Osteoblast (primary cell): ENCODE data around the gene MRPL23. TPM values are rescaled to one million over a fixed set of nuclear protein-coding genes. Genes with fewer than 3 reads are reported as not detected.

Source experiments
- DNase-seq: peaks from one replicate; pipeline ENCODE4 v3.0.0; 2011; ENCODE audit warnings: low spot score, mixed read lengths; ENCODE audit not compliant: insufficient read length; ENCODE audit errors: missing footprints
- H2AFZ ChIP-seq: 2 replicates; pipeline ENCODE4 v1.6.0; 2011; ENCODE audit warnings: mild to moderate bottlenecking, low read length
- H3K27ac ChIP-seq: 2 replicates; pipeline ENCODE4 v1.5.1; 2011; ENCODE audit warnings: mild to moderate bottlenecking, low read depth, low read length, moderate library complexity
- H3K27me3 ChIP-seq: 2 replicates; pipeline ENCODE4 v1.6.0; 2012; ENCODE audit warnings: mild to moderate bottlenecking, control low read depth, inconsistent platforms, low read length, moderate library complexity; ENCODE audit not compliant: insufficient read depth
- H3K36me3 ChIP-seq: 2 replicates; pipeline ENCODE4 v1.5.1; 2011; ENCODE audit warnings: mild to moderate bottlenecking, low read length, control low read depth, moderate library complexity; ENCODE audit not compliant: insufficient read depth
- H3K4me1 ChIP-seq: 2 replicates; pipeline ENCODE4 v1.5.1; 2011; ENCODE audit warnings: mild to moderate bottlenecking, low read length, control low read depth, moderate library complexity; ENCODE audit not compliant: insufficient read depth
- H3K4me2 ChIP-seq: 2 replicates; pipeline ENCODE4 v1.6.0; 2011; ENCODE audit warnings: mild to moderate bottlenecking, low read length; ENCODE audit not compliant: insufficient read depth
- H3K4me3 ChIP-seq: fragments of 200-600 bp; sonication (generic); 3 replicates; pipeline ENCODE4 v1.5.1; 2012; ENCODE audit warnings: mild to moderate bottlenecking, low read length, inconsistent platforms; ENCODE audit not compliant: insufficient read depth
- H3K79me2 ChIP-seq: 2 replicates; pipeline ENCODE4 v1.6.0; 2012; ENCODE audit warnings: mild to moderate bottlenecking, low read length, control low read depth, inconsistent platforms; ENCODE audit not compliant: insufficient read depth
- H3K9me3 ChIP-seq: 2 replicates; pipeline ENCODE4 v1.5.1; 2011; ENCODE audit warnings: low read depth, low read length, control low read depth
- H4K20me1 ChIP-seq: 2 replicates; pipeline ENCODE4 v1.6.0; 2012; ENCODE audit warnings: mild to moderate bottlenecking, low read length, control low read depth; ENCODE audit not compliant: insufficient read depth
- total RNA-seq: library from RNA; depleted of rRNA; stranded (reverse); fragments of >200 nt; gene quantifications from 2 replicates; pipeline ENCODE4 v1.2.3, GENCODE V29; 2012
- TF ChIP-seq, protein P1 (sequence below): IDR thresholded peaks from 2 replicates; pipeline ENCODE4 v1.5.1; 2011; ENCODE audit warnings: mild to moderate bottlenecking, low read depth, low read length, moderate library complexity; ENCODE audit errors: extremely low read depth

Gene MRPL23
- total RNA-seq, 1 donor = 94.5 TPM

DNA sequence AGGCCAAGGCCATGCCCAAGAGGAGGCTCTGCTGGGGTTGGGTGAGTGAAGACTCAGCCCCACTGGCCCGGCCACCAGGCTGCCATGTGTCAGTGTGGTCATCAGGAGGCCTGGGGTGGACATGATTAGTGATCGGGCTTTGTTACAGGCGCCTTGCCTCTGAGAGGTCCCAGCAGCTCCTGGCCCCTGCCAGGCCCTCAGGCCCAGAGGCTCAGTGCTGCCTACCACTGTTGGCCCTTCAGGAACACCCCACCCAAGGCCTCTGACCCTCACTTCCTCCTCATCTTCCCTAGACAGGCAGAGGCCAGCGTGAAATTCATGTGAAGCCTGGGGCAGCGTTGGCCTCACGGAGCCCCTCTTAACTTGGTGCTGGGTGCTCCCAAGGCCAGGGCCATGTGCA lies 2.2 kb downstream of the MRPL23 start:
- H3K36me3 ChIP-seq = no peaks in the 10 kb centered on the region
- no peak overlapping the region for H3K4me3 ChIP-seq
- no peak overlapping the region for H3K27ac ChIP-seq
- no peak overlapping the region for H3K4me2 ChIP-seq
- no peaks in the 10 kb centered on the region for H3K27me3 ChIP-seq
- DNase-seq = no peak
- TF ChIP-seq, protein P1, sequence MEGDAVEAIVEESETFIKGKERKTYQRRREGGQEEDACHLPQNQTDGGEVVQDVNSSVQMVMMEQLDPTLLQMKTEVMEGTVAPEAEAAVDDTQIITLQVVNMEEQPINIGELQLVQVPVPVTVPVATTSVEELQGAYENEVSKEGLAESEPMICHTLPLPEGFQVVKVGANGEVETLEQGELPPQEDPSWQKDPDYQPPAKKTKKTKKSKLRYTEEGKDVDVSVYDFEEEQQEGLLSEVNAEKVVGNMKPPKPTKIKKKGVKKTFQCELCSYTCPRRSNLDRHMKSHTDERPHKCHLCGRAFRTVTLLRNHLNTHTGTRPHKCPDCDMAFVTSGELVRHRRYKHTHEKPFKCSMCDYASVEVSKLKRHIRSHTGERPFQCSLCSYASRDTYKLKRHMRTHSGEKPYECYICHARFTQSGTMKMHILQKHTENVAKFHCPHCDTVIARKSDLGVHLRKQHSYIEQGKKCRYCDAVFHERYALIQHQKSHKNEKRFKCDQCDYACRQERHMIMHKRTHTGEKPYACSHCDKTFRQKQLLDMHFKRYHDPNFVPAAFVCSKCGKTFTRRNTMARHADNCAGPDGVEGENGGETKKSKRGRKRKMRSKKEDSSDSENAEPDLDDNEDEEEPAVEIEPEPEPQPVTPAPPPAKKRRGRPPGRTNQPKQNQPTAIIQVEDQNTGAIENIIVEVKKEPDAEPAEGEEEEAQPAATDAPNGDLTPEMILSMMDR = no peak
- no peaks in the 10 kb centered on the region for H3K9me3 ChIP-seq
- H3K79me2 ChIP-seq = no peaks in the 10 kb centered on the region
- peaks cover 1% of the 10 kb centered on the region for H3K4me1 ChIP-seq
- H4K20me1 ChIP-seq = no peaks in the 10 kb centered on the region
- H2AFZ ChIP-seq = no peak overlapping the region

DNA sequence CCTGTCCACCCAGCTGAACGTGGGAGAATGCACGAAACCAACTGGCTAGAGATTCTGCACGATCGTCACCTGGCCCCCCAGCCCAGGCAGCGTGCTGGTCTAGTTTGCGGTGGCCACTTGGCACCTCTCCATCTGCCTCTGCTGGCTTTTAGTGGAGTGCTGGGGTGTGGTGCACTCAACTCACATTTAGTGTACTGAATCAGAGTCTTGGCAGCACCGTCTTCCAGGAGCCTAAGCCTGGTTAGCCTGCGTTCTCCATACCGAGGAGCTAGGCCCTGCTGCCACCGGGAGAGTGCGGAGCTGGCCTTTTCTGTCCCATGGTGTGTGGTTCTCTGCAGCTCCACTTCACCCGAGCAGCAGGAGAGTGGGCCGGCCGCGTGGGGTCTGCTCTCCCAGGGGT lies 2.8 kb downstream of the MRPL23 start:
- DNase-seq = no peak
- H4K20me1 ChIP-seq = no peaks in the 10 kb centered on the region
- no peaks in the 10 kb centered on the region for H3K4me1 ChIP-seq
- H2AFZ ChIP-seq = no peak overlapping the region
- no peaks in the 10 kb centered on the region for H3K79me2 ChIP-seq
- no peak overlapping the region for H3K4me3 ChIP-seq
- TF ChIP-seq, protein P1 = no peak
- no peak overlapping the region for H3K27ac ChIP-seq
- H3K4me2 ChIP-seq = no peak overlapping the region
- no peaks in the 10 kb centered on the region for H3K27me3 ChIP-seq
- no peaks in the 10 kb centered on the region for H3K9me3 ChIP-seq
- H3K36me3 ChIP-seq = no peaks in the 10 kb centered on the region

DNA sequence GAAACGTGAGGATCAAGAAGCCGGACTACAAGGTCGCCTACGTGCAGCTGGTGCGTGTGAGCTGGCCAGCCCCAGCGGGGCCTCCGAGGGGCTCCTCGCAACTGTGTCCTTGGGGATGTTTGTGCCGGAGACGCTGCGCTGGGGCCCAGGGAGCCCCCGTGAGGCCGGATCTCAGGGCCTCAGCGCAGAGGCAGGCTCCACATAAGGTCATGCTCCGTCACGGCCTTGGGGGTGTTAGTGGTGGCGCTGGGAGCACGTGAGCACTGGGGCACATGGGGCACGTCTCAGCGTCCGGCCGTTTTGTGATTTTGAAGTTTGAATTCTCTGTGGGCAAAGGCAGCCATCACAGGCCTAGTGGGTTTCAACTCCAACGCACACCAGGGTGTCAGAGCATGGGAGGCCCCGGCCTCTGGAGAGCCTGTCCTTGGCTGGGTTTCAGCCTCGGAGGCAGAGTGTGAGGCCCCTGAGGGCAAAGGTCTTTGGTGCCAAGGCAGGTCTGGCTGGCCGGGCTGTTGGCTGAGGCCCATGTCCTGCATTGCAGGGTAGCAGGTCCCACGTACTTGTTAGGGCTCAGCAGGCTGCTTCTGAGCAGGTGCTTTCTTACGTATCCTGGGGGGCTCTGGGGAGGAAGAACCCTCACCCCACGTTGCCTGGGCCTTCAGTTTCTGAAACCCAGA lies 5.8 kb downstream of the MRPL23 start:
- Histone ChIP-seq H2AFZ (no peak overlapping the region), H3K4me2 (no peak overlapping the region), H3K27me3 (no peaks in the 10 kb centered on the region), H4K20me1 (no peaks in the 10 kb centered on the region), H3K27ac (no peak overlapping the region), H3K9me3 (no peaks in the 10 kb centered on the region), H3K4me1 (no peaks in the 10 kb centered on the region), H3K36me3 (no peaks in the 10 kb centered on the region), H3K4me3 (no peak overlapping the region), H3K79me2 (no peaks in the 10 kb centered on the region)
- no peak for DNase-seq
- TF ChIP-seq, protein P1 = no peak

DNA sequence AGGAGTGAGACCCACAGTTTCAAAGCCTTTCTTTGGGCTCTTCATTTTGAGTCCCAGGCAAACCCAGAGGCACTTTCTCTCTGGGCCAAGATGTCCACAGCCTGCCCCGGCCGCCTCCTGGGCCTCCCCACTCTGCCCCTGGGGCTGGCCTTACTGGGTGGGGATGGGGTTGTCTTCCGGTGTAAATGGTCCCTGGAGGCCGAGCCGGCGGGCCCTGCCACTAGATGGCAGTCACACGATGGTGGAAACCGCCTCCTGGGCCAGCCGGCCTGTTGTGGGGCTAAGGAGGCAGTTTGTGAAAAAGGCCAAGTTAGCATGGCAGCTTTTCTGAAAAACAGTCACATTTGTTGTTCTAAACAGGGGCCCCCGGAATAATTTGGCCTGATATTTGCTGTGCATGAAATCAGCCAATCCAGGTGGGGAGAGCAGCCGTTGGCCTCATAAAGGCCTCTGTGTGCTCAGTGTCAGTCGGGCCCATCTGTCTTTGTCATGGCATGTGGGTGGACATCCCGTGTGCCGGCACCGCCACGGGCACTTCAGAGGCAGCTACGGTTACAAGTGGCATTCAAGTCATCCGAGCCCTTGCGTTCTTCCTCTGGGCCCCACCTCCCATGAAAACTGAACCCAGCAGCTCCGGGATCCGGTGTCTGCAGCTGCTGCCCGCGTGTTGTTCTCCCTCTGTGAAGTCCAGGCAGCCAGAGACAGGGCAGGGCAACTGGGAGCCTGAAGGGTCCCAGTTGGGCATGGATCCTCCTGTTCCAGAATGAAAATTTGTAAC lies 6.5 kb downstream of the MRPL23 start:
- Histone ChIP-seq H4K20me1 (no peaks in the 10 kb centered on the region), H3K4me1 (no peaks in the 10 kb centered on the region), H3K27me3 (no peaks in the 10 kb centered on the region), H3K27ac (no peak overlapping the region), H3K79me2 (no peaks in the 10 kb centered on the region), H3K36me3 (no peaks in the 10 kb centered on the region), H3K4me3 (no peak overlapping the region), H2AFZ (no peak overlapping the region), H3K4me2 (no peak overlapping the region), H3K9me3 (no peaks in the 10 kb centered on the region)
- TF ChIP-seq, protein P1 = no peak
- DNase-seq = no peak
